ENCODE measurements around the gene GPR3.
"Not testable (repeated sequence)": the region's sequence is repeated elsewhere in the genome, so short reads cannot be mapped to it uniquely, and the experiment has no call there.

The GPR3 gene

GRCh38 chr1:27423709-27424108 lies 31.3 kb downstream of the GPR3 start:
- Mint-ChIP-seq H3K4me3 (no peak overlapping the region), H3K27me3 (no peaks in the 10 kb centered on the region), H3K4me1 (ENCODE audit: low read depth in 2 of 2) (peaks cover 17 to 31% of the 10 kb centered on the region in 2 donors), H3K9me3 (no peaks in the 10 kb centered on the region), H3K36me3 (ENCODE audit: insufficient read depth) (peaks cover 38% of the 10 kb centered on the region), H3K27ac (peak overlapping the region; percentile 69 to 88)
- DNase-seq (no peak), ATAC-seq (replicated peaks) (no peak)

DNA sequence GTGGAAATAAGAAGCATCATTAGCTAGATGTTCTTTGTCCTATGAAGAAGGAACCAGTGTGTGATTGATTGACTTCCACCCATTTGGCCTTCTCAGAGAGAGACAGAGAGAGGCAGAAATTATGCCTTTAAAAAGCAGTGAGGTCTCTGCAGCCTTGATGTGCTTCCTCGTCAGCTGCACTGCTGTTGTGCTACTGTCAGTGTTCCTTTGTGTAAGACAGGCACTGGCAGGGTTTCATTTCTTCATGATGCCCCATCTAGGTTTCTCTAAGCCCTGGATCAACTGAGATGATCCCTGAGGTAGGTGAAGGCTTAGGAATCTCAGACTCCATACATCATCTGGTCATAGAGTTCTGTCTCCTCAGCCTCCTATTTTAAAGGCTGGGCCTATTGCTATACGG lies 34.9 kb downstream of the GPR3 start:
- DNase-seq (no peak), ATAC-seq (replicated peaks) (no peak)
- H3K4me3 Mint-ChIP-seq, result no peak overlapping the region
- H3K9me3 Mint-ChIP-seq, result no peaks in the 10 kb centered on the region
- peak overlapping the region; percentile 33 to 90 for H3K27ac Mint-ChIP-seq
- H3K36me3 Mint-ChIP-seq (ENCODE audit: insufficient read depth), result peaks cover 36% of the 10 kb centered on the region
- no peaks in the 10 kb centered on the region for H3K27me3 Mint-ChIP-seq
- peaks cover 28 to 38% of the 10 kb centered on the region in 2 donors for H3K4me1 Mint-ChIP-seq (ENCODE audit: low read depth in 2 of 2)

DNA sequence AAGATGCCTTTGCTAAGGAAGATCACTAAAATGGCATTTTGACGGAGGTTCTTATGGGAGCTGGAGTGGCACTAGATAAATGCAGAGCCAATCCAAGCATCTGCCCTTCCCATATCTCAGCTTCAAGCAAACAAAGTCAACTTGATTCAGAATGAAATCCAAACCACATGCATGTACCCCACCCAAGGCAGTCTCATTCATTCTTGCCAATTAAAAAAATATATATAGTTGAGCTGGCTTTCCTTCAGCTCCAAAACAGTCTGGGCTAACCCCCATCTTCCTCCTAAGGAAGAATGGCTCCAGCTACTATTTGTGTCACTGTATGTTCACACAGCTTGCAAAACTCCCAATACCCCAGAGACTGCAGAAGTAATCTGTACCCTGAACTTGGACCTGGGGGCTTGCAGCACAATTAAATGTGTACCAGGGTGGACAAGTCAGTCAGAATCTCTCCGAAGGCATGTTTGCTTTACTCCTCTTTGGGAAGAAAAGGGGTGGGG lies 35.4 kb downstream of the GPR3 start:
- peaks cover 36% of the 10 kb centered on the region for H3K36me3 Mint-ChIP-seq (ENCODE audit: insufficient read depth)
- H3K4me3 Mint-ChIP-seq, result no peak overlapping the region
- H3K4me1 Mint-ChIP-seq (ENCODE audit: low read depth in 2 of 2), result peaks cover 28 to 34% of the 10 kb centered on the region in 2 donors

GRCh38 chr1:27428316-27429028 lies 36.0 kb downstream of the GPR3 start:
- peaks cover 34% of the 10 kb centered on the region for H3K36me3 Mint-ChIP-seq (ENCODE audit: insufficient read depth)
- H3K4me1 Mint-ChIP-seq (ENCODE audit: low read depth in 2 of 2), result peaks cover 32 to 40% of the 10 kb centered on the region in 2 donors
- no peak overlapping the region for H3K4me3 Mint-ChIP-seq
- DNase-seq (no peak), ATAC-seq (replicated peaks) (no peak)
- H3K27ac Mint-ChIP-seq, result peak overlapping the region; percentile 66 to 83
- no peaks in the 10 kb centered on the region for H3K27me3 Mint-ChIP-seq
- no peaks in the 10 kb centered on the region for H3K9me3 Mint-ChIP-seq

More for the DNA sequence above, 35.4 kb downstream of the GPR3 start:
- no peaks in the 10 kb centered on the region for H3K27me3 Mint-ChIP-seq
- H3K27ac Mint-ChIP-seq, result peak overlapping the region; percentile 66 to 83
- ATAC-seq (replicated peaks), result no peak
- no peak for DNase-seq
- no peaks in the 10 kb centered on the region for H3K9me3 Mint-ChIP-seq

- H3K4me1 Mint-ChIP-seq (ENCODE audit: low read depth in 2 of 2), result peaks cover 36 to 46% of the 10 kb centered on the region in 2 donors
- H3K27me3 Mint-ChIP-seq, result no peaks in the 10 kb centered on the region
- DNase-seq (no peak), ATAC-seq (replicated peaks) (no peak)
- peak overlapping the region; percentile 66 to 83 for H3K27ac Mint-ChIP-seq
- no peaks in the 10 kb centered on the region for H3K9me3 Mint-ChIP-seq
- H3K36me3 Mint-ChIP-seq (ENCODE audit: insufficient read depth), result peaks cover 38% of the 10 kb centered on the region
- no peak overlapping the region for H3K4me3 Mint-ChIP-seq
Observed at GRCh38 chr1:27429029-27429425, 36.6 kb downstream of the GPR3 start.

DNA sequence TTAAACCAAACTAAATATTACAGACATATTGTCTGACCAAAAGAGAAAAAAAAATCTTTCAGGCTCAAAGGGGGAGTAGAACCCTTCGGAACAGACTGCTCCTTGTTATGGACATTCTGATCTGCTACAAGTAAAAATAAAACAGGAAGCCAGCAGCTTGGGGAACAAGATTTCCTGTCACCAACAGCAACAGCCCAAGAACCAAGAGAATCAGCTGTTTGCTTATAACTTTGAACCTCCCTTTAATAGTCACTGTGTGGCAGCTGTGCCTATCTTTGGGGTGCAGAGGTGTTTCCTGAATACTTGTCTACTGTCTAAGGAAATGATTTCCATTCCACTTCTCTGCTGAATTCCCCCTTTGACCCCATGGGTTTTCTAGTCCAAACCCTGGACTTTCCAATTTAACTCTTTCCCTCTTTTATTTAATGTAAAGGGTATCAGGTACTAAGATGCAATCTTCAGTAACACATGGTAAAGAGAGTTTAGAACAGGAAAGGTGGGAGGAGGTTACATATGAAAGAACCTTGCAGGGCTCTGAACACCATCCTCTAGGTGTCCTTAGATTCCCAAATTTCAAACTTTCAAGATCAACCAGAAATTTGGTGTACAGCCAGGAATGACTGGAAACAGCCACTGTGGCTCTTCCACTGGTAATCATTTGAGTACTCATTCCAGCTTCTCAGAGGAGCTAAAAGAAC lies 38.6 kb downstream of the GPR3 start:
- ATAC-seq (replicated peaks) (peak; percentile 71), DNase-seq (peak in 1 of 3 experiments; percentile 23)
- H3K4me1 Mint-ChIP-seq (ENCODE audit: low read depth in 2 of 2), result peaks cover 36 to 53% of the 10 kb centered on the region in 2 donors

GRCh38 chr1:27431601-27431940 lies 39.1 kb downstream of the GPR3 start:
- H3K4me1 Mint-ChIP-seq (ENCODE audit: low read depth in 2 of 2), result peaks cover 38 to 57% of the 10 kb centered on the region in 2 donors
- peaks cover 20% of the 10 kb centered on the region for H3K36me3 Mint-ChIP-seq (ENCODE audit: insufficient read depth)
- no peaks in the 10 kb centered on the region for H3K27me3 Mint-ChIP-seq
- H3K4me3 Mint-ChIP-seq, result peak overlapping the region in 1 of 2 donors; percentile 44
- H3K27ac Mint-ChIP-seq, result peak overlapping the region; percentile 66 to 85
- no peaks in the 10 kb centered on the region for H3K9me3 Mint-ChIP-seq
- DNase-seq (no peak), ATAC-seq (replicated peaks) (no peak)

More for the DNA sequence above, 38.6 kb downstream of the GPR3 start:
- H3K27me3 Mint-ChIP-seq, result no peaks in the 10 kb centered on the region
- H3K27ac Mint-ChIP-seq, result peak overlapping the region; percentile 66 to 85
- peak overlapping the region; percentile 2 to 44 for H3K4me3 Mint-ChIP-seq
- H3K36me3 Mint-ChIP-seq (ENCODE audit: insufficient read depth), result peaks cover 26% of the 10 kb centered on the region
- no peaks in the 10 kb centered on the region for H3K9me3 Mint-ChIP-seq

DNA sequence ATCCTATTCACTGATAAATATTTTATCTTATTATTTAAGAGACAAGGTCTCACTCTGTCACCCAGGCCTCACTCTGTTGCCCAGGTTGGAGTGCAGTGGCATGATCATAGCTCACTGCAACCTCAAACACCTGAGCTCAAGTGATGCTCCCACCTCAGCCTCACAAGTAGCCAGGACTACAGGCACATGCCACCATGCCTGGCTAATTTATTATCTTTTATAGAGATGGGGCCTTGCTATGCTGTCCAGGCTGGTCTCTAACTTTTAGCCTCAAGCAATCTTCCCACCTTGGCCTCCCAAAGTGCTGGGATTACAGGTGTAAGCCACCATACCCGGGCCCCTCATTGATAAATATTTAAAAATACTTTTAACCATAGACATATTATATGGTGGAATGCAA lies 40.3 kb downstream of the GPR3 start:
- Mint-ChIP-seq H3K4me1 (ENCODE audit: low read depth in 2 of 2) (peaks cover 43 to 64% of the 10 kb centered on the region in 2 donors), H3K36me3 (ENCODE audit: insufficient read depth) (peaks cover 16% of the 10 kb centered on the region)
- H3K4me3 Mint-ChIP-seq; H3K9me3 Mint-ChIP-seq; H3K27me3 Mint-ChIP-seq; ATAC-seq (replicated peaks); H3K27ac Mint-ChIP-seq; DNase-seq: not testable (repeated sequence)

- ATAC-seq (replicated peaks) (no peak), DNase-seq (no peak)
- peaks cover 49 to 74% of the 10 kb centered on the region in 2 donors for H3K4me1 Mint-ChIP-seq (ENCODE audit: low read depth in 2 of 2)
- H3K9me3 Mint-ChIP-seq, result no peaks in the 10 kb centered on the region
- no peaks in the 10 kb centered on the region for H3K27me3 Mint-ChIP-seq
- peaks cover 10% of the 10 kb centered on the region for H3K36me3 Mint-ChIP-seq (ENCODE audit: insufficient read depth)
- no peak overlapping the region for H3K4me3 Mint-ChIP-seq
- peak overlapping the region; percentile 7 to 71 for H3K27ac Mint-ChIP-seq
Observed at GRCh38 chr1:27433706-27434105, 41.3 kb downstream of the GPR3 start.

- Mint-ChIP-seq H3K36me3 (ENCODE audit: insufficient read depth) (peaks cover 11% of the 10 kb centered on the region), H3K9me3 (no peaks in the 10 kb centered on the region), H3K27me3 (no peaks in the 10 kb centered on the region), H3K27ac (peak overlapping the region; percentile 80 to 81), H3K4me1 (ENCODE audit: low read depth in 2 of 2) (peaks cover 54 to 83% of the 10 kb centered on the region in 2 donors), H3K4me3 (peak overlapping the region; percentile 76 to 80)
- ATAC-seq (replicated peaks), result peak; percentile 40
- DNase-seq, result no peak
Observed at GRCh38 chr1:27435566-27436203, 43.3 kb downstream of the GPR3 start.

GRCh38 chr1:27436204-27437159 lies 44.1 kb downstream of the GPR3 start:
- Mint-ChIP-seq H3K27ac (peak overlapping the region; percentile 80 to 81), H3K27me3 (no peaks in the 10 kb centered on the region), H3K4me1 (ENCODE audit: low read depth in 2 of 2) (peaks cover 46 to 75% of the 10 kb centered on the region in 2 donors), H3K4me3 (peak overlapping the region; percentile 76 to 80), H3K9me3 (no peaks in the 10 kb centered on the region), H3K36me3 (ENCODE audit: insufficient read depth) (peaks cover 17% of the 10 kb centered on the region)
- DNase-seq, result peak in 1 of 3 experiments; percentile 16
- ATAC-seq (replicated peaks), result peak; percentile 96

DNA sequence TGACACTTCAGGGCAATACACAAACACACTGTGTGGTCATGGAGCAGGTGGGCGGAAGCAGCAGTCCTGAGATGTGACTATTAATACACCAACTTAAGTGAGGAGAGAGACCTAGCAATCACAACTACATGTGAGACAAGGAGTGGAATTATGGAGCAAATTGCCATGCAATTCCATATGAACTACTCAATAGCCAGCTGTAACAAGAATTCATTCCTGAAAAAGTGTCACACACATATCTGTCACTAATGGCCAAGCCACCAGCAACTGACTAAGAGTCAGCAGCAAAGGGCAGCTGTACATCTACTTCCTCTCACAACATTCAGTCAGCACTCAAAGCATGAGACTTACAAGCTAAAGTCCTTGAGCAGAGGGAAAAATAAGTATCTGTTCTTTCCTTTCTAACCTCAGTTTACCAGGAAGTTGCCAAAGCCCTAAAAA lies 46.2 kb downstream of the GPR3 start:
- Mint-ChIP-seq H3K4me1 (ENCODE audit: low read depth in 2 of 2) (peaks cover 40 to 61% of the 10 kb centered on the region in 2 donors), H3K27me3 (no peaks in the 10 kb centered on the region), H3K36me3 (ENCODE audit: insufficient read depth) (peaks cover 15% of the 10 kb centered on the region), H3K4me3 (peak overlapping the region in 1 of 2 donors; percentile 5), H3K9me3 (no peaks in the 10 kb centered on the region), H3K27ac (peak overlapping the region; percentile 55 to 90)
- no peak for DNase-seq
- ATAC-seq (replicated peaks), result no peak

Data from effector memory CD8-positive, alpha-beta T cell (primary cell).